H1 (cell line): ENCODE results near the gene DDX41. TPM values are rescaled to one million over a fixed set of nuclear protein-coding genes. Genes with fewer than 3 reads are reported as not detected.

Source experiments
- CREB1 ChIP-seq: IDR thresholded peaks from 2 replicates; pipeline ENCODE4 v1.6.1; 2012; ENCODE audit warnings: inconsistent platforms
- HDAC6 ChIP-seq: IDR thresholded peaks from one replicate; pipeline ENCODE4 v1.7.1; 2012; ENCODE audit warnings: low read depth, mild to moderate bottlenecking, inconsistent platforms, low read length, moderate library complexity
- PHF8 ChIP-seq: fragments of 200-600 bp; sonication (generic); conservative IDR thresholded peaks from 2 replicates; pipeline ENCODE4 v1.7.1; 2012; ENCODE audit warnings: low read depth, mild to moderate bottlenecking, inconsistent platforms, low read length, moderate library complexity
- polyA plus RNA-seq, 7 experiments: library from polyadenylated mRNA; depleted of rRNA in 3 of 7; stranded (reverse) in 5 of 7; unstranded in 2 of 7; fragments of >200 nt in 5 of 7; fragments of 200-250 nt in 2 of 7; gene quantifications; 1 replicate in 5 of 7; 2 replicates in 1 of 7; 4 replicates in 1 of 7; pipeline versions ENCODE4 v1.2.1 to v1.2.3, GENCODE V29; 2011 to 2013; ENCODE audit warnings: missing spikeins in 2 of 7, mixed read lengths in 2 of 7
- total RNA-seq: library from RNA; stranded (reverse); fragmentation: NEBNext Ultra II Directional; extraction: Animal tissue kit (Norgen Biotek cat#: 25700); gene quantifications from 2 replicates; pipeline ENCODE4 v1.2.1, GENCODE V29; 2021

Gene DDX41
- total and polyA plus RNA-seq, 2 of the 8 experiments (the other 6 are each of a cell fraction or from before 2014, with no cell fraction given) = 102 to 135 TPM

- TF ChIP-seq HDAC6 (no peak), PHF8 (no peak), CREB1 (no peak)
These were observed 9.1 kb downstream of the DDX41 start (continued) for GRCh38 chr5:177507596-177508220.
